Keratinocyte (primary cell): ENCODE data around the gene RBM25. TPM values are rescaled to one million over a fixed set of nuclear protein-coding genes. Genes with fewer than 3 reads are reported as not detected.

Experiments
- DNase-seq: peaks from one replicate; pipeline ENCODE4 v3.0.0-alpha.2; 2011; ENCODE audit warnings: low read depth, missing footprints, low spot score
- FAIRE-seq: peaks from 2 replicates; lab custom pipeline; 2011; peaks lifted over from hg19 to GRCh38; lab: Jason Lieb, UNC
- H2AFZ ChIP-seq: 2 replicates; pipeline ENCODE4 v1.6.0; 2012; ENCODE audit warnings: low read length, control low read depth, inconsistent platforms; ENCODE audit not compliant: control insufficient read depth
- H3K27ac ChIP-seq: 2 replicates; pipeline ENCODE4 v1.5.1; 2011; ENCODE audit warnings: low read length; ENCODE audit not compliant: control insufficient read depth, insufficient read depth
- H3K27me3 ChIP-seq: 3 replicates; pipeline ENCODE4 v1.6.0; 2011; ENCODE audit warnings: low read length; ENCODE audit not compliant: control insufficient read depth, insufficient read depth; ENCODE audit errors: extremely low read depth
- H3K36me3 ChIP-seq, 2 experiments: 2 replicates in 1 of 2; 3 replicates in 1 of 2; pipeline ENCODE4 v1.5.1; 2011; ENCODE audit warnings: low read length in 2 of 2, mild to moderate bottlenecking in 1 of 2; ENCODE audit not compliant: control insufficient read depth in 2 of 2, insufficient read depth in 2 of 2; ENCODE audit errors: extremely low read depth in 1 of 2
- H3K4me1 ChIP-seq: 3 replicates; pipeline ENCODE4 v1.5.1; 2011; ENCODE audit warnings: low read length; ENCODE audit not compliant: control insufficient read depth, insufficient read depth; ENCODE audit errors: extremely low read depth
- H3K4me2 ChIP-seq: 3 replicates; pipeline ENCODE4 v1.6.0; 2011; ENCODE audit warnings: low read depth, low read length; ENCODE audit not compliant: control insufficient read depth, insufficient read depth; ENCODE audit errors: extremely low read depth
- H3K4me3 ChIP-seq, 3 experiments: fragments of 200-600 bp in 1 of 3; sonication (generic) in 1 of 3; 2 replicates in 2 of 3; 3 replicates in 1 of 3; pipeline ENCODE4 v1.5.1; 2011 to 2016; ENCODE audit warnings: low read length in 3 of 3, mild to moderate bottlenecking in 3 of 3, control low read depth in 2 of 3, inconsistent platforms in 1 of 3, low read depth in 1 of 3, mixed read lengths in 1 of 3, mixed run types in 1 of 3, moderate library complexity in 1 of 3; ENCODE audit not compliant: control insufficient read depth in 2 of 3, insufficient read depth in 2 of 3; ENCODE audit errors: extremely low read depth in 1 of 3
- H3K79me2 ChIP-seq: 2 replicates; pipeline ENCODE4 v1.6.0; 2012; ENCODE audit warnings: low read length; ENCODE audit not compliant: control insufficient read depth, insufficient read depth
- H3K9ac ChIP-seq: 3 replicates; pipeline ENCODE4 v1.6.0; 2011; ENCODE audit warnings: low read length; ENCODE audit not compliant: control insufficient read depth, insufficient read depth; ENCODE audit errors: extremely low read depth
- H3K9me1 ChIP-seq: 3 replicates; pipeline ENCODE4 v1.6.0; 2011; ENCODE audit warnings: low read length; ENCODE audit not compliant: control insufficient read depth, insufficient read depth; ENCODE audit errors: extremely low read depth
- H3K9me3 ChIP-seq: 2 replicates; pipeline ENCODE4 v1.5.1; 2012; ENCODE audit warnings: low read depth, low read length; ENCODE audit not compliant: control insufficient read depth
- H4K20me1 ChIP-seq: 3 replicates; pipeline ENCODE4 v1.6.0; 2011; ENCODE audit warnings: low read length; ENCODE audit not compliant: control insufficient read depth, insufficient read depth; ENCODE audit errors: extremely low read depth
- CTCF ChIP-seq, 3 experiments: IDR thresholded peaks in 1 of 3; conservative IDR thresholded peaks in 1 of 3; optimal IDR thresholded peaks in 1 of 3; 2 replicates in 2 of 3; 3 replicates in 1 of 3; pipeline versions ENCODE3 to v1.5.1; 2011; ENCODE audit warnings: low read length in 3 of 3, mild to moderate bottlenecking in 3 of 3, moderate library complexity in 2 of 3, control low read depth in 1 of 3, inconsistent platforms in 1 of 3; ENCODE audit not compliant: insufficient read depth in 2 of 3; ENCODE audit errors: extremely low read depth in 1 of 3
- EZH2 ChIP-seq: IDR thresholded peaks from one replicate; pipeline ENCODE4 v1.6.1; 2012; ENCODE audit warnings: inconsistent platforms, mild to moderate bottlenecking, low read length, moderate library complexity
- dilution Hi-C: fragments of 300-500 bp; cut with MboI; formaldehyde crosslinking; loops from one replicate; pipeline ENCODE4 v1.7.0; 2020; ENCODE audit warnings: low sequenced_read_pairs; ENCODE audit not compliant: extremely low pct_ligation_motif_present
- polyA plus RNA-seq, 5 experiments: library from polyadenylated mRNA; depleted of rRNA in 3 of 5; stranded (reverse) in 3 of 5; stranded (forward) in 1 of 5; unstranded in 1 of 5; fragments of >200 nt; gene quantifications; 1 replicate in 1 of 5; 2 replicates in 3 of 5; 3 replicates in 1 of 5; pipeline versions ENCODE4 v1.2.1 to v1.2.3, GENCODE V29; 2011 to 2012; ENCODE audit warnings: missing spikeins in 2 of 5, low read depth in 1 of 5, low replicate concordance in 1 of 5

The RBM25 gene
- polyA plus RNA-seq, 1 donor (not counting 4 experiments of a cell fraction or from before 2014, with no cell fraction given), result 47.4 TPM

GRCh38 chr14:73026243-73026844 is 32.0 kb upstream of the RBM25 start:
- DNase-seq, result no peak
- Histone ChIP-seq H3K9me1 (no peaks in the 10 kb centered on the region), H3K36me3 (peaks cover 5 to 9% of the 10 kb centered on the region in 2 experiments), H3K9ac (peak overlapping the region; percentile 74), H3K4me1 (peaks cover 13% of the 10 kb centered on the region), H3K4me3 (peak overlapping the region; percentile 59 to 70 (median 64)), H3K79me2 (peaks cover 30% of the 10 kb centered on the region), H3K27me3 (no peaks in the 10 kb centered on the region), H3K27ac (peak overlapping the region; percentile 73), H2AFZ (no peak overlapping the region), H3K4me2 (peak overlapping the region; percentile 93), H4K20me1 (no peaks in the 10 kb centered on the region), H3K9me3 (no peaks in the 10 kb centered on the region)
- TF ChIP-seq EZH2 (no peak), CTCF (optimal IDR thresholded peaks at IDR 0.05 in 1 of 3, IDR thresholded peaks at IDR 0.05 in 1 of 3, conservative IDR thresholded peaks at IDR 0.05 in 1 of 3; ENCODE audit: extremely low read depth in 1 of 3, insufficient read depth in 2 of 3, low read length in 3 of 3) (no peak)
- FAIRE-seq, result no peak
- dilution Hi-C loops, result no loop called here

GRCh38 chr14:73026845-73027542 is 31.3 kb upstream of the RBM25 start, which contains the start of gene ZFYVE1:
Gene ZFYVE1, minus strand, starts transcription at chr14:73027106. Its CDS starts 2,598 bp downstream, at chr14:73024508.
- peak within 1 kb of the TSS; percentile 74 for H3K9ac ChIP-seq
- peak within 1 kb of the TSS; percentile 93 for H3K4me2 ChIP-seq
- dilution Hi-C loops, result no loop called here
- peak within 1 kb of the TSS; percentile 94 for H2AFZ ChIP-seq
- no peak for TF ChIP-seq CTCF (optimal IDR thresholded peaks at IDR 0.05 in 1 of 3, IDR thresholded peaks at IDR 0.05 in 1 of 3, conservative IDR thresholded peaks at IDR 0.05 in 1 of 3; ENCODE audit: extremely low read depth in 1 of 3, insufficient read depth in 2 of 3, low read length in 3 of 3)
- TF ChIP-seq EZH2, result no peak
- peaks cover 27% of the 10 kb centered on the region for H3K79me2 ChIP-seq
- peaks cover 5 to 9% of the 10 kb centered on the region in 2 experiments for H3K36me3 ChIP-seq
- FAIRE-seq (peak; percentile 92), DNase-seq (peak; percentile 90)
- H3K4me3 ChIP-seq, result peak within 1 kb of the TSS; percentile 59 to 70 (median 64)
- no peaks in the 10 kb centered on the region for H3K9me1 ChIP-seq
- H3K27me3 ChIP-seq, result no peaks in the 10 kb centered on the region
- no peaks in the 10 kb centered on the region for H3K9me3 ChIP-seq
- H4K20me1 ChIP-seq, result no peaks in the 10 kb centered on the region
- H3K27ac ChIP-seq, result peak within 1 kb of the TSS; percentile 90
- H3K4me1 ChIP-seq, result peaks cover 13% of the 10 kb centered on the region
